WTC11 (cell line): ENCODE results near the gene TMBIM6. TPM values are rescaled to one million over a fixed set of nuclear protein-coding genes. Genes with fewer than 3 reads are reported as not detected.

Experiments
- ATAC-seq: fragments of 200-7000 bp; cut with Tn5 transposase; 2 replicates; pipeline ENCODE4 v1.10.0; 2021; ENCODE audit warnings: mild to moderate bottlenecking, moderate library complexity
- CTCF ChIA-PET: fragments of 300-600 bp; sonication (Branson Sonifier 250); formaldehyde crosslinking; loops from one replicate; lab custom pipeline; 2021; ENCODE audit warnings: antibody characterized with exemption; lab: Charles Lee
- POLR2A ChIA-PET: fragments of 350-600 bp; sonication (Branson Sonifier 250); formaldehyde crosslinking; loops from one replicate; lab custom pipeline; 2021; ENCODE audit warnings: antibody characterized with exemption; lab: Charles Lee
- DNase-seq: peaks from one replicate; pipeline ENCODE4 v3.0.0; 2021; ENCODE audit warnings: low spot score
- H3K27ac Mint-ChIP-seq: 2 replicates; pipeline ENCODE4 v1.8.0; 2021; ENCODE audit warnings: mixed read lengths
- H3K27me3 Mint-ChIP-seq: 2 replicates; pipeline ENCODE4 v1.8.0; 2021; ENCODE audit warnings: low read depth, mild to moderate bottlenecking, moderate library complexity, mixed read lengths
- H3K36me3 Mint-ChIP-seq: 2 replicates; pipeline ENCODE4 v1.8.0; 2021; ENCODE audit warnings: mixed read lengths
- H3K4me1 Mint-ChIP-seq: 2 replicates; pipeline ENCODE4 v1.8.0; 2022; ENCODE audit warnings: mixed read lengths
- H3K4me3 Mint-ChIP-seq: 2 replicates; pipeline ENCODE4 v1.8.0; 2021; ENCODE audit warnings: mild to moderate bottlenecking, moderate library complexity, mixed read lengths
- H3K9me3 Mint-ChIP-seq: 2 replicates; pipeline ENCODE4 v1.8.0; 2021; ENCODE audit warnings: mixed read lengths
- CREM ChIP-seq: sonication (generic); formaldehyde crosslinking; IDR thresholded peaks from 2 replicates; pipeline ENCODE4 v1.8.1; 2022; ENCODE audit warnings: mild to moderate bottlenecking, missing genetic modification reagents, moderate library complexity
- FOXK1 ChIP-seq: sonication (generic); formaldehyde crosslinking; IDR thresholded peaks from 2 replicates; pipeline ENCODE4 v1.8.0; 2022; ENCODE audit warnings: mild to moderate bottlenecking, moderate library complexity, missing genetic modification reagents
- HMGA2 ChIP-seq: fragments of 250-450 bp; sonication (Bioruptor Pico); IDR thresholded peaks from 2 replicates; pipeline ENCODE4 v1.4.0; 2021; ENCODE audit warnings: mild to moderate bottlenecking, moderate library complexity
- NFYB ChIP-seq: sonication (generic); formaldehyde crosslinking; conservative IDR thresholded peaks from 2 replicates; pipeline ENCODE4 v1.8.0; 2022; ENCODE audit warnings: low read depth, missing genetic modification reagents
- SMAD3 ChIP-seq: sonication (generic); formaldehyde crosslinking; IDR thresholded peaks from 2 replicates; pipeline ENCODE4 v1.8.0; 2022; ENCODE audit warnings: missing genetic modification reagents, mild to moderate bottlenecking, borderline replicate concordance
- SMAD4 ChIP-seq: sonication (generic); formaldehyde crosslinking; IDR thresholded peaks from 2 replicates; pipeline ENCODE4 v1.8.0; 2022; ENCODE audit warnings: mild to moderate bottlenecking, missing genetic modification reagents
- SOX15 ChIP-seq: fragments of 250-450 bp; sonication (Bioruptor Pico); IDR thresholded peaks from 2 replicates; pipeline ENCODE4 v1.9.0; 2021; ENCODE audit warnings: mild to moderate bottlenecking
- ZNF219 ChIP-seq: sonication (generic); formaldehyde crosslinking; IDR thresholded peaks from 2 replicates; pipeline ENCODE4 v1.8.0; 2023; ENCODE audit warnings: missing genetic modification reagents, mild to moderate bottlenecking, borderline replicate concordance
- ZNF671 ChIP-seq: fragments of 250-450 bp; sonication (Bioruptor Pico); IDR thresholded peaks from 2 replicates; pipeline ENCODE4 v1.8.0; 2021; ENCODE audit warnings: mild to moderate bottlenecking
- total RNA-seq: library from RNA; stranded (reverse); gene quantifications from 3 replicates; pipeline ENCODE4 v1.2.3, GENCODE V29; 2021
- TF ChIP-seq, protein P1 (sequence below): sonication (generic); formaldehyde crosslinking; IDR thresholded peaks from 2 replicates; pipeline ENCODE4 v1.8.0; 2022; ENCODE audit warnings: missing genetic modification reagents
- TF ChIP-seq, protein P2 (sequence below): sonication (generic); formaldehyde crosslinking; IDR thresholded peaks from 2 replicates; pipeline ENCODE4 v1.8.1; 2022; ENCODE audit warnings: mild to moderate bottlenecking, moderate library complexity, missing genetic modification reagents
- TF ChIP-seq, protein P3 (sequence below): sonication (generic); formaldehyde crosslinking; IDR thresholded peaks from 2 replicates; pipeline ENCODE4 v1.8.1; 2022; ENCODE audit warnings: mild to moderate bottlenecking, missing genetic modification reagents, moderate library complexity, borderline replicate concordance
- TF ChIP-seq, protein P4 (sequence below): sonication (generic); formaldehyde crosslinking; IDR thresholded peaks from 2 replicates; pipeline ENCODE4 v1.8.1; 2022; ENCODE audit warnings: low read depth, mild to moderate bottlenecking, moderate library complexity, missing genetic modification reagents, borderline replicate concordance
- TF ChIP-seq, protein P5 (sequence below): sonication (generic); formaldehyde crosslinking; IDR thresholded peaks from 2 replicates; pipeline ENCODE4 v1.8.0; 2022; ENCODE audit warnings: mild to moderate bottlenecking, missing genetic modification reagents
- TF ChIP-seq, protein P6 (sequence below): sonication (generic); formaldehyde crosslinking; IDR thresholded peaks from 2 replicates; pipeline ENCODE4 v1.8.1; 2023; ENCODE audit warnings: mild to moderate bottlenecking, missing genetic modification reagents, moderate library complexity
- TF ChIP-seq, protein P7 (sequence below): sonication (generic); formaldehyde crosslinking; IDR thresholded peaks from 2 replicates; pipeline ENCODE4 v1.8.0; 2022; ENCODE audit warnings: mild to moderate bottlenecking, missing genetic modification reagents
- TF ChIP-seq, protein P8 (sequence below): sonication (generic); formaldehyde crosslinking; IDR thresholded peaks from 2 replicates; pipeline ENCODE4 v1.8.0; 2023; ENCODE audit warnings: missing genetic modification reagents
- TF ChIP-seq, protein P9 (sequence below): sonication (generic); formaldehyde crosslinking; conservative IDR thresholded peaks from 2 replicates; pipeline ENCODE4 v1.8.1; 2022; ENCODE audit warnings: mild to moderate bottlenecking, missing genetic modification reagents
- TF ChIP-seq, protein P10 (sequence below): fragments of 200-600 bp; IDR thresholded peaks from 2 replicates; pipeline ENCODE4 v1.8.0; 2022; ENCODE audit warnings: antibody characterized with exemption

The TMBIM6 gene
- total RNA-seq, 1 experiment from 2014 or later: 402 TPM

DNA sequence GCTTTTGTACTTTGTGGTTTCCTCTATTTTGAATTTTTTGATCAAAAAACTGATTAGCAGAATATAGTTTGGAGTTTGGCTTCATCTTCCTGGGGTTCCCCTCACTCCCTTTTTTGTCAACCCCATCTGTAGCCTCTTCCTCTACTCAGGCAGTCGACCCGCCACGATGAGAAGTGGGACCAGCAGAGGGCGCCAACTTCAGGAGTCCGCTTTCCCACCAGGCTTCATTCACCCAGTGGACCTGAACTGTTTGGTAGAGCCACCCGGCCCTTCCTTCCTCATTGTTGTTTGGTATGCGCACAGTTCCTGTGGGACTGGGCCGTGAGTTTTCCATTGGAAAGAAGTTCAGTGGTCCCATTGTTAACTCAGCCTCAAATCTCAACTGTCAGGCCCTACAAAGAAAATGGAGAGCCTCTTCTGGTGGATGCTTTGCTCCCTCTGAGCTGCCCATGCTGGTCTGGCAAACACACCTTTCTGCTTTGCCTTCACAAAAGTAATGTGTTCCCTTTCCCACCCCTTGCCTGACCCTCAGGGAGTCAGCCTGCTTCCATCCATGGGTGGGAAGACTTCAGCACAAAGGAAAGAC lies 21.7 kb downstream of the TMBIM6 start:
- no peak overlapping the region for H3K4me3 Mint-ChIP-seq

DNA sequence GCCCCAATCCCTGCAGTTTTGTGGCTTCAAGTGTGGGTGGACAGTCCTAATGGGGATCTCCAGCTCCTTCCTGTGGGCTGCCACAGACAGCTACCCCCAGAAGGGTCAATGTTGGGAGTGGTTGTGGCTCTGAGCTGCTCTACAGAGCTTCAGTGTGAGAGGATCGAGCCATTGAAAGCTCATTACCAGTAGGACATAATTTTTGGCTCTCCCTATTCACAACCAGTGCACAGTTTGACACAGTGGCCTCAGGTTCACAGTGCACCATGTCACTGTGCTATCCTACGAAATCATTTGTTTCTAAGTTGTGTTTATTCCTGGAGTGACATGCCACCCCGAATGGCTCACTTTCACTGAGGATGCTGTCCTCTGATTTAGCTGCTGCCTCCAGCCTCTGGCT lies 22.8 kb downstream of the TMBIM6 start:
- no peaks in the 10 kb centered on the region for H3K9me3 Mint-ChIP-seq
- CTCF ChIA-PET: interaction anchor here (2.1 to 3.1 kb wide), 2 partner anchors 14 to 23 kb away, joined by 7 to 30 read pairs; partner anchors contain the start of gene TMBIM6
- peaks cover 7% of the 10 kb centered on the region for H3K4me1 Mint-ChIP-seq
- peaks cover 46% of the 10 kb centered on the region for H3K36me3 Mint-ChIP-seq
- ATAC-seq (no peak), DNase-seq (no peak)
- no peaks in the 10 kb centered on the region for H3K27me3 Mint-ChIP-seq
- H3K4me3 Mint-ChIP-seq: no peak overlapping the region
- POLR2A ChIA-PET: no interaction called here
- H3K27ac Mint-ChIP-seq: no peak overlapping the region
- TF ChIP-seq CREM (CRISPR knock-in tag) (no peak), HMGA2 (CRISPR knock-in tag) (no peak), NFYB (no peak), ZNF219 (no peak), SMAD3 (CRISPR knock-in tag) (no peak), SMAD4 (CRISPR knock-in tag) (no peak), SOX15 (CRISPR knock-in tag) (no peak), FOXK1 (CRISPR knock-in tag) (no peak)
- TF ChIP-seq, protein P1, sequence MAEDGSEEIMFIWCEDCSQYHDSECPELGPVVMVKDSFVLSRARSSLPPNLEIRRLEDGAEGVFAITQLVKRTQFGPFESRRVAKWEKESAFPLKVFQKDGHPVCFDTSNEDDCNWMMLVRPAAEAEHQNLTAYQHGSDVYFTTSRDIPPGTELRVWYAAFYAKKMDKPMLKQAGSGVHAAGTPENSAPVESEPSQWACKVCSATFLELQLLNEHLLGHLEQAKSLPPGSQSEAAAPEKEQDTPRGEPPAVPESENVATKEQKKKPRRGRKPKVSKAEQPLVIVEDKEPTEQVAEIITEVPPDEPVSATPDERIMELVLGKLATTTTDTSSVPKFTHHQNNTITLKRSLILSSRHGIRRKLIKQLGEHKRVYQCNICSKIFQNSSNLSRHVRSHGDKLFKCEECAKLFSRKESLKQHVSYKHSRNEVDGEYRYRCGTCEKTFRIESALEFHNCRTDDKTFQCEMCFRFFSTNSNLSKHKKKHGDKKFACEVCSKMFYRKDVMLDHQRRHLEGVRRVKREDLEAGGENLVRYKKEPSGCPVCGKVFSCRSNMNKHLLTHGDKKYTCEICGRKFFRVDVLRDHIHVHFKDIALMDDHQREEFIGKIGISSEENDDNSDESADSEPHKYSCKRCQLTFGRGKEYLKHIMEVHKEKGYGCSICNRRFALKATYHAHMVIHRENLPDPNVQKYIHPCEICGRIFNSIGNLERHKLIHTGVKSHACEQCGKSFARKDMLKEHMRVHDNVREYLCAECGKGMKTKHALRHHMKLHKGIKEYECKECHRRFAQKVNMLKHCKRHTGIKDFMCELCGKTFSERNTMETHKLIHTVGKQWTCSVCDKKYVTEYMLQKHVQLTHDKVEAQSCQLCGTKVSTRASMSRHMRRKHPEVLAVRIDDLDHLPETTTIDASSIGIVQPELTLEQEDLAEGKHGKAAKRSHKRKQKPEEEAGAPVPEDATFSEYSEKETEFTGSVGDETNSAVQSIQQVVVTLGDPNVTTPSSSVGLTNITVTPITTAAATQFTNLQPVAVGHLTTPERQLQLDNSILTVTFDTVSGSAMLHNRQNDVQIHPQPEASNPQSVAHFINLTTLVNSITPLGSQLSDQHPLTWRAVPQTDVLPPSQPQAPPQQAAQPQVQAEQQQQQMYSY (CRISPR knock-in tag): no peak
- TF ChIP-seq, protein P2, sequence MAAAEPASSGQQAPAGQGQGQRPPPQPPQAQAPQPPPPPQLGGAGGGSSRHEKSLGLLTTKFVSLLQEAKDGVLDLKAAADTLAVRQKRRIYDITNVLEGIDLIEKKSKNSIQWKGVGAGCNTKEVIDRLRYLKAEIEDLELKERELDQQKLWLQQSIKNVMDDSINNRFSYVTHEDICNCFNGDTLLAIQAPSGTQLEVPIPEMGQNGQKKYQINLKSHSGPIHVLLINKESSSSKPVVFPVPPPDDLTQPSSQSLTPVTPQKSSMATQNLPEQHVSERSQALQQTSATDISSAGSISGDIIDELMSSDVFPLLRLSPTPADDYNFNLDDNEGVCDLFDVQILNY (CRISPR knock-in tag): no peak
- TF ChIP-seq, protein P3, sequence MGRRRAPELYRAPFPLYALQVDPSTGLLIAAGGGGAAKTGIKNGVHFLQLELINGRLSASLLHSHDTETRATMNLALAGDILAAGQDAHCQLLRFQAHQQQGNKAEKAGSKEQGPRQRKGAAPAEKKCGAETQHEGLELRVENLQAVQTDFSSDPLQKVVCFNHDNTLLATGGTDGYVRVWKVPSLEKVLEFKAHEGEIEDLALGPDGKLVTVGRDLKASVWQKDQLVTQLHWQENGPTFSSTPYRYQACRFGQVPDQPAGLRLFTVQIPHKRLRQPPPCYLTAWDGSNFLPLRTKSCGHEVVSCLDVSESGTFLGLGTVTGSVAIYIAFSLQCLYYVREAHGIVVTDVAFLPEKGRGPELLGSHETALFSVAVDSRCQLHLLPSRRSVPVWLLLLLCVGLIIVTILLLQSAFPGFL (CRISPR knock-in tag): no peak
- TF ChIP-seq, protein P4, sequence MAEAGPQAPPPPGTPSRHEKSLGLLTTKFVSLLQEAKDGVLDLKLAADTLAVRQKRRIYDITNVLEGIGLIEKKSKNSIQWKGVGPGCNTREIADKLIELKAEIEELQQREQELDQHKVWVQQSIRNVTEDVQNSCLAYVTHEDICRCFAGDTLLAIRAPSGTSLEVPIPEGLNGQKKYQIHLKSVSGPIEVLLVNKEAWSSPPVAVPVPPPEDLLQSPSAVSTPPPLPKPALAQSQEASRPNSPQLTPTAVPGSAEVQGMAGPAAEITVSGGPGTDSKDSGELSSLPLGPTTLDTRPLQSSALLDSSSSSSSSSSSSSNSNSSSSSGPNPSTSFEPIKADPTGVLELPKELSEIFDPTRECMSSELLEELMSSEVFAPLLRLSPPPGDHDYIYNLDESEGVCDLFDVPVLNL (CRISPR knock-in tag): no peak
- TF ChIP-seq, protein P5, sequence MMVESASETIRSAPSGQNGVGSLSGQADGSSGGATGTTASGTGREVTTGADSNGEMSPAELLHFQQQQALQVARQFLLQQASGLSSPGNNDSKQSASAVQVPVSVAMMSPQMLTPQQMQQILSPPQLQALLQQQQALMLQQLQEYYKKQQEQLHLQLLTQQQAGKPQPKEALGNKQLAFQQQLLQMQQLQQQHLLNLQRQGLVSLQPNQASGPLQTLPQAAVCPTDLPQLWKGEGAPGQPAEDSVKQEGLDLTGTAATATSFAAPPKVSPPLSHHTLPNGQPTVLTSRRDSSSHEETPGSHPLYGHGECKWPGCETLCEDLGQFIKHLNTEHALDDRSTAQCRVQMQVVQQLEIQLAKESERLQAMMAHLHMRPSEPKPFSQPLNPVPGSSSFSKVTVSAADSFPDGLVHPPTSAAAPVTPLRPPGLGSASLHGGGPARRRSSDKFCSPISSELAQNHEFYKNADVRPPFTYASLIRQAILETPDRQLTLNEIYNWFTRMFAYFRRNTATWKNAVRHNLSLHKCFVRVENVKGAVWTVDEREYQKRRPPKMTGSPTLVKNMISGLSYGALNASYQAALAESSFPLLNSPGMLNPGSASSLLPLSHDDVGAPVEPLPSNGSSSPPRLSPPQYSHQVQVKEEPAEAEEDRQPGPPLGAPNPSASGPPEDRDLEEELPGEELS (CRISPR knock-in tag): no peak
- TF ChIP-seq, protein P6, sequence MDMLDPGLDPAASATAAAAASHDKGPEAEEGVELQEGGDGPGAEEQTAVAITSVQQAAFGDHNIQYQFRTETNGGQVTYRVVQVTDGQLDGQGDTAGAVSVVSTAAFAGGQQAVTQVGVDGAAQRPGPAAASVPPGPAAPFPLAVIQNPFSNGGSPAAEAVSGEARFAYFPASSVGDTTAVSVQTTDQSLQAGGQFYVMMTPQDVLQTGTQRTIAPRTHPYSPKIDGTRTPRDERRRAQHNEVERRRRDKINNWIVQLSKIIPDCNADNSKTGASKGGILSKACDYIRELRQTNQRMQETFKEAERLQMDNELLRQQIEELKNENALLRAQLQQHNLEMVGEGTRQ (CRISPR knock-in tag): no peak
- TF ChIP-seq, protein P7, sequence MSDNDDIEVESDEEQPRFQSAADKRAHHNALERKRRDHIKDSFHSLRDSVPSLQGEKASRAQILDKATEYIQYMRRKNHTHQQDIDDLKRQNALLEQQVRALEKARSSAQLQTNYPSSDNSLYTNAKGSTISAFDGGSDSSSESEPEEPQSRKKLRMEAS: no peak
- TF ChIP-seq, protein P8, sequence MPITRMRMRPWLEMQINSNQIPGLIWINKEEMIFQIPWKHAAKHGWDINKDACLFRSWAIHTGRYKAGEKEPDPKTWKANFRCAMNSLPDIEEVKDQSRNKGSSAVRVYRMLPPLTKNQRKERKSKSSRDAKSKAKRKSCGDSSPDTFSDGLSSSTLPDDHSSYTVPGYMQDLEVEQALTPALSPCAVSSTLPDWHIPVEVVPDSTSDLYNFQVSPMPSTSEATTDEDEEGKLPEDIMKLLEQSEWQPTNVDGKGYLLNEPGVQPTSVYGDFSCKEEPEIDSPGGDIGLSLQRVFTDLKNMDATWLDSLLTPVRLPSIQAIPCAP (CRISPR knock-in tag): no peak
- TF ChIP-seq, protein P9, sequence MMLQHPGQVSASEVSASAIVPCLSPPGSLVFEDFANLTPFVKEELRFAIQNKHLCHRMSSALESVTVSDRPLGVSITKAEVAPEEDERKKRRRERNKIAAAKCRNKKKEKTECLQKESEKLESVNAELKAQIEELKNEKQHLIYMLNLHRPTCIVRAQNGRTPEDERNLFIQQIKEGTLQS (CRISPR knock-in tag): no peak

More for the DNA sequence above, 21.7 kb downstream of the TMBIM6 start:
- no peaks in the 10 kb centered on the region for H3K9me3 Mint-ChIP-seq
- peaks cover 56% of the 10 kb centered on the region for H3K36me3 Mint-ChIP-seq
- TF ChIP-seq, protein P10, sequence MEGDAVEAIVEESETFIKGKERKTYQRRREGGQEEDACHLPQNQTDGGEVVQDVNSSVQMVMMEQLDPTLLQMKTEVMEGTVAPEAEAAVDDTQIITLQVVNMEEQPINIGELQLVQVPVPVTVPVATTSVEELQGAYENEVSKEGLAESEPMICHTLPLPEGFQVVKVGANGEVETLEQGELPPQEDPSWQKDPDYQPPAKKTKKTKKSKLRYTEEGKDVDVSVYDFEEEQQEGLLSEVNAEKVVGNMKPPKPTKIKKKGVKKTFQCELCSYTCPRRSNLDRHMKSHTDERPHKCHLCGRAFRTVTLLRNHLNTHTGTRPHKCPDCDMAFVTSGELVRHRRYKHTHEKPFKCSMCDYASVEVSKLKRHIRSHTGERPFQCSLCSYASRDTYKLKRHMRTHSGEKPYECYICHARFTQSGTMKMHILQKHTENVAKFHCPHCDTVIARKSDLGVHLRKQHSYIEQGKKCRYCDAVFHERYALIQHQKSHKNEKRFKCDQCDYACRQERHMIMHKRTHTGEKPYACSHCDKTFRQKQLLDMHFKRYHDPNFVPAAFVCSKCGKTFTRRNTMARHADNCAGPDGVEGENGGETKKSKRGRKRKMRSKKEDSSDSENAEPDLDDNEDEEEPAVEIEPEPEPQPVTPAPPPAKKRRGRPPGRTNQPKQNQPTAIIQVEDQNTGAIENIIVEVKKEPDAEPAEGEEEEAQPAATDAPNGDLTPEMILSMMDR: peak; percentile 75
- TF ChIP-seq CREM (CRISPR knock-in tag) (no peak), ZNF671 (CRISPR knock-in tag) (no peak)
- POLR2A ChIA-PET: interaction anchor here (1.4 kb wide), 1 partner anchor 21 kb away, joined by 6 read pairs; the partner anchor contains the start of gene TMBIM6
- peak; percentile 80 for ATAC-seq
- no peaks in the 10 kb centered on the region for H3K27me3 Mint-ChIP-seq
- peaks cover 7% of the 10 kb centered on the region for H3K4me1 Mint-ChIP-seq
- CTCF ChIA-PET: interaction anchor here (0.8 to 3.1 kb wide), 6 partner anchors 10 to 128 kb away, joined by 3 to 30 read pairs (median 4); partner anchors contain the start of gene TMBIM6
- peak; percentile 88 for DNase-seq
- peak overlapping the region; percentile 39; the same call in 1 of the 2 replicates for H3K27ac Mint-ChIP-seq
